ENCODE data around the gene ARAP3. TPM values are rescaled to one million over a fixed set of nuclear protein-coding genes. Genes with fewer than 3 reads are reported as not detected.

Gene ARAP3
- total RNA-seq, 1 experiment from 2014 or later: 15.1 TPM

DNA sequence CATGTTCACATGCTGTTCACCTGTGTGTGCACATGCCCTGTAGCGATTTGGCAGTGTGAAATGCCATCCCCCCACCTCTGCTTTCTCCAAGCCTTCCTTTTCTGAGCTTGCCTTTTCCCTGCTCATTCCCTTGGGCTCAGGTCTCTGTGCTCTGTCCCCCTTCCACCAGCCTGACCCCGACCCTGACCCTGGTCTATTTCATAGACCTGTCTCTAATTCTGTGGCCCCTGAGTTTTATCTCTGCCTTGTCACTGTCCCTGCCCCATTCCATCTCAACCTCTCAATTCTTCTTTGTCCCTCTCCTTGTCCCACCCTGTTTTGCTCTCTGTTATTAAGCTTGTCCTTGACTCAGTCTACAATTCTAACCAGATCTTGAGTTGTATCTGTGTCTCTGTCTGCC is 735 bp downstream of the ARAP3 start:
- CTCF ChIA-PET: interaction anchor here (0.7 to 1.4 kb wide), 4 partner anchors 11 to 160 kb away, joined by 4 to 6 read pairs (median 5); no protein-coding TSS in a partner anchor
- H3K4me2 ChIP-seq (ENCODE audit: low read length): peak overlapping the region; percentile 85
- TF ChIP-seq SRF (IDR thresholded peaks at IDR 0.05; ENCODE audit: low read depth) (no peak), ZFX (IDR thresholded peaks at IDR 0.05) (no peak), CTCF (IDR thresholded peaks at IDR 0.05 in 2 of 3, conservative IDR thresholded peaks at IDR 0.05 in 1 of 3; ENCODE audit: borderline replicate concordance in 1 of 3, insufficient read depth in 1 of 3, low read depth in 2 of 3, low read length in 2 of 3) (no peak), JUND (IDR thresholded peaks at IDR 0.05) (no peak), POLR2AphosphoS5 (IDR thresholded peaks at IDR 0.05; ENCODE audit: low read depth, low read length) (no peak), CEBPB (IDR thresholded peaks at IDR 0.05; ENCODE audit: low read depth) (no peak), YY1 (IDR thresholded peaks at IDR 0.05; ENCODE audit: extremely low read depth, insufficient replicate concordance, low read depth, low read length) (no peak), EZH2 (IDR thresholded peaks at IDR 0.05) (no peak), EGR1 (IDR thresholded peaks at IDR 0.05; ENCODE audit: low read depth) (no peak), POLR2A (IDR thresholded peaks at IDR 0.05; ENCODE audit: borderline replicate concordance, extremely low read depth, insufficient read depth, insufficient read length) (no peak), ELF1 (IDR thresholded peaks at IDR 0.05; ENCODE audit: borderline replicate concordance, low read depth) (no peak), FOSL1 (IDR thresholded peaks at IDR 0.05; ENCODE audit: low read depth) (no peak), ATF3 (IDR thresholded peaks at IDR 0.05) (no peak), RAD21 (IDR thresholded peaks at IDR 0.05; ENCODE audit: low read depth) (no peak), TCF7L2 (IDR thresholded peaks at IDR 0.05; ENCODE audit: borderline replicate concordance, extremely low read depth, insufficient read depth, insufficient read length) (no peak), SIN3A (IDR thresholded peaks at IDR 0.05; ENCODE audit: low read depth) (no peak)
- TF ChIP-seq, protein P1, sequence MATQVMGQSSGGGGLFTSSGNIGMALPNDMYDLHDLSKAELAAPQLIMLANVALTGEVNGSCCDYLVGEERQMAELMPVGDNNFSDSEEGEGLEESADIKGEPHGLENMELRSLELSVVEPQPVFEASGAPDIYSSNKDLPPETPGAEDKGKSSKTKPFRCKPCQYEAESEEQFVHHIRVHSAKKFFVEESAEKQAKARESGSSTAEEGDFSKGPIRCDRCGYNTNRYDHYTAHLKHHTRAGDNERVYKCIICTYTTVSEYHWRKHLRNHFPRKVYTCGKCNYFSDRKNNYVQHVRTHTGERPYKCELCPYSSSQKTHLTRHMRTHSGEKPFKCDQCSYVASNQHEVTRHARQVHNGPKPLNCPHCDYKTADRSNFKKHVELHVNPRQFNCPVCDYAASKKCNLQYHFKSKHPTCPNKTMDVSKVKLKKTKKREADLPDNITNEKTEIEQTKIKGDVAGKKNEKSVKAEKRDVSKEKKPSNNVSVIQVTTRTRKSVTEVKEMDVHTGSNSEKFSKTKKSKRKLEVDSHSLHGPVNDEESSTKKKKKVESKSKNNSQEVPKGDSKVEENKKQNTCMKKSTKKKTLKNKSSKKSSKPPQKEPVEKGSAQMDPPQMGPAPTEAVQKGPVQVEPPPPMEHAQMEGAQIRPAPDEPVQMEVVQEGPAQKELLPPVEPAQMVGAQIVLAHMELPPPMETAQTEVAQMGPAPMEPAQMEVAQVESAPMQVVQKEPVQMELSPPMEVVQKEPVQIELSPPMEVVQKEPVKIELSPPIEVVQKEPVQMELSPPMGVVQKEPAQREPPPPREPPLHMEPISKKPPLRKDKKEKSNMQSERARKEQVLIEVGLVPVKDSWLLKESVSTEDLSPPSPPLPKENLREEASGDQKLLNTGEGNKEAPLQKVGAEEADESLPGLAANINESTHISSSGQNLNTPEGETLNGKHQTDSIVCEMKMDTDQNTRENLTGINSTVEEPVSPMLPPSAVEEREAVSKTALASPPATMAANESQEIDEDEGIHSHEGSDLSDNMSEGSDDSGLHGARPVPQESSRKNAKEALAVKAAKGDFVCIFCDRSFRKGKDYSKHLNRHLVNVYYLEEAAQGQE (IDR thresholded peaks at IDR 0.05; ENCODE audit: low read depth): no peak
- ATAC-seq (peak; percentile 26), DNase-seq (ENCODE audit: low read depth, low spot score) (no peak)
- RAD21 ChIA-PET (ENCODE audit: low non-redundant PET in 1 of 2, low total read pairs in 2 of 2, uncharacterized antibody in 2 of 2, unreplicated experiment in 2 of 2): interaction anchor here in 1 of 2 experiments (0.6 kb wide), 1 partner anchor 90 kb away, joined by 3 read pairs; no protein-coding TSS in a partner anchor
- no peaks in the 10 kb centered on the region for H3K9me3 ChIP-seq (ENCODE audit: control insufficient read depth in 1 of 2, insufficient read depth in 1 of 2, low read depth in 1 of 2, low read length in 2 of 2)
- no peaks in the 10 kb centered on the region for H3K36me3 ChIP-seq (ENCODE audit: control insufficient read depth in 1 of 2, insufficient read depth in 2 of 2, low read length in 2 of 2)
- H3K9me2 ChIP-seq (ENCODE audit: insufficient read depth): no peaks in the 10 kb centered on the region
- POLR2A ChIA-PET: interaction anchor here (0.6 to 2.0 kb wide), 3 partner anchors 44 to 1743 kb away, joined by 6 to 10 read pairs (median 8); partner anchors contain the start of genes PCDH1 and RELL2
- intact Hi-C loops (cut with micrococcal nuclease): no loop called here
- no peaks in the 10 kb centered on the region for H4K20me1 ChIP-seq (ENCODE audit: insufficient read depth)
- peak overlapping the region; percentile 66 for H3K9ac ChIP-seq (ENCODE audit: low read length)
- H3K4me3 ChIP-seq (replicated peaks in 1 of 2; ENCODE audit: low read depth in 1 of 2, low read length in 2 of 2): peak overlapping the region; percentile 56 to 61
- H2AFZ ChIP-seq (ENCODE audit: low read depth, low read length, poor library complexity, severe bottlenecking): no peak overlapping the region
- H3K4me1 ChIP-seq (ENCODE audit: control insufficient read depth in 1 of 2, insufficient read depth in 2 of 2, low read length in 2 of 2): peaks cover 18 to 30% of the 10 kb centered on the region in 2 experiments
- no peaks in the 10 kb centered on the region for H3K27me3 ChIP-seq (ENCODE audit: insufficient read depth, low read length)
- H3K27ac ChIP-seq (ENCODE audit: low read depth, low read length): peak overlapping the region; percentile 66
- BruUV-seq (replicated peaks): TSS peak; percentile 71
- H3K79me2 ChIP-seq (ENCODE audit: insufficient read depth, low read length): no peaks in the 10 kb centered on the region; the same call in 1 of the 2 replicates
